HG03045 (cell line): ENCODE measurements around the gene MAZ.
"Not testable (repeated sequence)": the region's sequence is repeated elsewhere in the genome, so short reads cannot be mapped to it uniquely, and the experiment has no call there.

Experiments
- ATAC-seq: cut with Tn5 transposase; IDR thresholded peaks from one replicate; pipeline ENCODE4 v1.9.1; 2021; ENCODE audit warnings: mild to moderate bottlenecking, moderate library complexity; ENCODE audit not compliant: unreplicated experiment

MAZ gene

DNA sequence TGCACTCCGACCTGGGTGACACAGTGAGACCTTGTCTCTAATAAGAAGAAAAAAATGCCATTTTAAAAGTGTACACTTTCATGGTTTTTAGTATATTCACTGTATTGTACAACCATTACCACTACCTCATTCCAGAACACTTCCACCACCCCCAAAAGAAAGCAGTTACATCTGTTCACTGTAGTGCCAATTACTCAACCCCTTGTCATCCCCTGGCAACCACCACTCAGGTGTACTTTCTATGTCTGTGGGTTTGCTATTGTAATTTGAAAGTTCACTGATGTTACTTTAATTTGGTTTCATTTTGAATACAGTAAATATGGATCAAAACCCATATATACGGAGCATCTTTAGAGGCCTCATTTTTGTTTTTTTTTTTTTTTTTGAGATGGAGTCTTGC is 22.2 kb upstream of the MAZ start:
- no peak for ATAC-seq

DNA sequence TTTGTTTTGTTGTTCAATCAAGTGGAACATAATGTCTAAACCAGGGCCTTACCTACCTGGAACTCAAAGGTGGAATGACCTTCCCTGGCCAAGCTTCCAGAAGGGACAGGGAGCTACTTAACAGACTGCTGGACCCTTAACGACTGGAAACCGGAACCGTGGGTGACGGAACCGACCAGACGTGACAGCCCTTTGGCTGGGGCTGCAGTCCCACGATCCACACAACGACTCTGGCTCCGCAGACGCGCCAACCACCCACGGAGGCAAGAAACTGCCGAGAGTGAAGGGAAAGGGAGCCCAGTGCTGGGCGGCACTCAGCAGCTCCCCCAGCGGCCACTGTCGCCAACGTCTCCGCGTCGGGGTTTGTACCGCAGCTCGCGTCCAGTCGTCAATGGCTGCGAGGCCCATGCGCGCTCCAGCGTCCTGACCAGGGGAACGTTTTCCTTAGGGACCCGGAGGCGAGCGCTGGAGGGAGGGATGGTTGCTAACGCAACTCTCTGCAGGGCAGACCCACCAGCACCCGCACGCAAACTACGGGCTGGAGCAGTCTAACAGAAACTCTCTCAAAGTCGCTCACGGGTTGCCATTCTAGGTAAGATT is 21.3 kb upstream of the MAZ start:
- no peak for ATAC-seq

DNA sequence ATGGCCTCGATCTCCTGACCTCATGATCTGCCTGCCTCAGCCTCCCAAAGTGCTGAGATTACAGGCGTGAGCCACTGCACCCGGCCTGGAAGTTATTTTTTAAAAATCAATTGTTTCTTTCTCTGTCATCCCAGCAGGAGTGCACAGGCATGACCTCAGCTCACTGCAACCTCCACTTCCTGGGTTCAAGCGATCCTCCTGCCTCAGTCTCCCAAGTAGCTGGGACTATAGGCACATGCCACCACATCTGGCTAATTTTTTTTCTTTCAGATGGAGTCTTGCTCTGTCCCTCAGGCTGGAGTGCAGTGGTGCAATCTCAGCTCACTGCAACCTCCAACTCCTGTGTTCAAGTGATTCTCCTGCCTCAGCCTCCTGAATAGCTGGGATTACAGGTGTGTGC is 19.2 kb upstream of the MAZ start:
- not testable (repeated sequence) for ATAC-seq

- no peak for ATAC-seq
Observed at GRCh38 chr16:29789775-29790182, 16.6 kb upstream of the MAZ start.

GRCh38 chr16:29790183-29790948 is 16.0 kb upstream of the MAZ start, which contains the start of gene KIF22:
TSS of gene KIF22 (plus strand) at chr16:29790751. CDS start at chr16:29790760, 9 bp downstream.
- ATAC-seq = peak; percentile 90

- no peak for ATAC-seq
Observed at GRCh38 chr16:29790949-29791844, 15.1 kb upstream of the MAZ start.

GRCh38 chr16:29791845-29792807 is 14.2 kb upstream of the MAZ start:
- ATAC-seq = no peak

DNA sequence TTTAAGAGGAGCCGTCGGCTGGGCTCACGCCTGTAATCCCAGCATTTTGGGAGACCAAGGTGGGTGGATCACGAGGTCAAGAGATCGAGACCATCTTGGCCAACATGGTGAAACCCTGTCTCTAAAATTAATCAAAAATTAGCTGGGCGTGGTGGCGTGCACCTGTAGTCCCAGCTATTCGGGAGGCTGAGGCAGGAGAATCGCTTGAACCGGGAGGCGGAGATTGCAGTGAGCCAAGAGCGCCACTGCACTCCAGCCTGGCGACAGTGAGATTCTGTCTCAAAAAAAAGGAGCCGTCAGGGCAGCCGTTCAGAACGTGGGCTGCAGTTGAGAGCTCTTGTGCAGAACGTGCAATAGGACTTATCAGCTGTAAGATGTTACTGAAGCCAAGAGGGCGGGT is 13.2 kb upstream of the MAZ start:
- ATAC-seq = not testable (repeated sequence)

- no peak for ATAC-seq
Observed at GRCh38 chr16:29794231-29794710, 12.1 kb upstream of the MAZ start.

DNA sequence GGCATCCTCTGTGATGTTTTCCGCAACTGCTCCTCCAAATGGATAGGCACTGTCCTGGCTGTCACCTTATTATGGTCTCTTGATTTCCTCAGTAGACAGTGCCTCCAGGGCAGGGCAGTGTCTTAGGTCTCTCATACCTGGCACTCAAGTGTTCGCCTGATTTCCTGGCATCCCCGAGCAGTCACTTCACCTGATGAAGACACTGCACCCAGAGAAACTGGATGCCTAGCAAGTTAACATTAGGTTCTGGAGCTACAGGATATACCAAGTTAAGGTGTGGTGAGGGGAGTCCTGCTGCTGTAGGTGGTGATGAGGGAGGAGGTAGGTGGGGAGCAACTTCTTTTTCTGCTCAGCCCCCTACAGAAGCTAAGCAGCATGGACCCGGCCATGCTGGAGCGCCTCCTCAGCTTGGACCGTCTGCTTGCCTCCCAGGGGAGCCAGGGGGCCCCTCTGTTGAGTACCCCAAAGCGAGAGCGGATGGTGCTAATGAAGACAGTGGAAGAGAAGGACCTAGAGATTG is 3.9 kb upstream of the MAZ start:
- no peak for ATAC-seq

- ATAC-seq = no peak
Observed at GRCh38 chr16:29804020-29804419, 2.3 kb upstream of the MAZ start.

DNA sequence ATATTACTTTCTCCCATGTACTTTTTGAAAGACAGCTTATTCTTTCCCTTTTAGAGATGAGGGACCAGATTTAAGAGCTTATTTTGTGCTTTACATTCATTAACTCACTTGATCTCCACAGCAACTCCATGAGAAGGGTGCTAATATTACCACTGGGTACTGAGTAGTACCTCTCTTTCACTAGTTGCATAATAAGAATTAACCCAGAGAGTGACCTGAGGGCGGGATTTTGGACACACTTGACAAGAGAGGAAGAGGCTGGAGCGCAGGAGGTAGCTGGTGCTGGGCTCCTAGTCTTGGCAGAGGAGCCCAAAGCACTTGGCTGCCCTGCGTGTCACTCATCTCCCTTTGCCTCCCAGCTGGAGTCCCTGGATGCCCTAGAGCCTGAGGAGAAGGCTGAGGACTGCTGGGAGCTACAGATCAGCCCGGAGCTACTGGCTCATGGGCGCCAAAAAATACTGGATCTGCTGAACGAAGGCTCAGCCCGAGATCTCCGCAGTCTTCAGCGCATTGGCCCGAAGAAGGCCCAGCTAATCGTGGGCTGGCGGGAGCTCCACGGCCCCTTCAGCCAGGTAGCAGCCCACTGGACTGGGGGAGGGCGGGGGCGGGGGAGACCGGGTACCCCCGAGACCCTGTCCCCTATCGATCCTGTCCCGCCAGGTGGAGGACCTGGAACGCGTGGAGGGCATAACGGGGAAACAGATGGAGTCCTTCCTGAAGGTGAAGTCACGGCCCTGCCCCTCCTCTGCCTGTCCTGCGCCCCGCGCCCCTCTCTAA is 1.7 kb upstream of the MAZ start:
- no peak for ATAC-seq

DNA sequence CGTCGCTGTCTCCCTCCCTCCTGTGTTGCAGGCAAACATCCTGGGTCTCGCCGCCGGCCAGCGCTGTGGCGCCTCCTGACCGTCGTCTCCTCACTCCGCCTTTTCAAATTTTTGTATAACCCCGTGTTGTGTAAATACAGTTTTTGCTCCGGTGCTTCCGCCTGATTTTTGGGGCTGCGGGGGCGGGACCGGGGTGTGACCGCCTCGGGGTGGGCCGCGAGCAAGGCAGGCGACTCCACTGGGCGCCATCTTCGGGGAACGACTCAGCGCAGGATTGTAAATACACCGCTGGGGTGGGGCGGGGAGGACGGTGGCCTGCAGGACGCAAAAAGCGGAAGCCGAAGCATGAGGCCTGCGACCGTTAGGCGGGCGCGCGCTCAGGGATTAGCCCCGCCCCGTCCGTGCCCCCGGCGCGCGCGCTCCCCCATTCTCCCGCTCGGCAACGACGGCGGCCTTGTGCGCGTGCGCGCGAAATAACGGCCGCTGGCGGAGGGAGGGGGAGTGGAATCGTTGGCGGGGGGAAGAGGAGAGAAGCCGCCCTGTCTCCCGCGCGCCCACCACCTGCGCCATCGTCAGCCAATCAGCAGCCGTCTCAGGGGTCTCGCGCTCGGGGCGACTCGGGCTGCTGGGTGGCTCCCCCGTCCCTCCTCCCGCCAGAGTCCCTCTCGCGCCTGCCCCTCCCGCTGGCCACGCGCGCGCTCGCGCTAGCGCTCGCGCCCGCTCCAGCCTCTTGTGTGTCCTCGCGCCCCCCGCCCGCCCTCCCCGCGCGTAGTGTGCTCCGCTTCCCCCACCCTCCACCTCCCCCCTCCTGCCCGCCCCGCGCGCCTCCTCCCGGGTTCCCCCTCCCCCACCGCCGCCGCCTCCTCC is 864 bp upstream of the MAZ start:
- ATAC-seq = peak; percentile 49

GRCh38 chr16:29806641-29807425 is 504 bp downstream of the MAZ start:
- no peak for ATAC-seq

- peak; percentile 18 for ATAC-seq
Observed at GRCh38 chr16:29807426-29808218, 1.3 kb downstream of the MAZ start.

DNA sequence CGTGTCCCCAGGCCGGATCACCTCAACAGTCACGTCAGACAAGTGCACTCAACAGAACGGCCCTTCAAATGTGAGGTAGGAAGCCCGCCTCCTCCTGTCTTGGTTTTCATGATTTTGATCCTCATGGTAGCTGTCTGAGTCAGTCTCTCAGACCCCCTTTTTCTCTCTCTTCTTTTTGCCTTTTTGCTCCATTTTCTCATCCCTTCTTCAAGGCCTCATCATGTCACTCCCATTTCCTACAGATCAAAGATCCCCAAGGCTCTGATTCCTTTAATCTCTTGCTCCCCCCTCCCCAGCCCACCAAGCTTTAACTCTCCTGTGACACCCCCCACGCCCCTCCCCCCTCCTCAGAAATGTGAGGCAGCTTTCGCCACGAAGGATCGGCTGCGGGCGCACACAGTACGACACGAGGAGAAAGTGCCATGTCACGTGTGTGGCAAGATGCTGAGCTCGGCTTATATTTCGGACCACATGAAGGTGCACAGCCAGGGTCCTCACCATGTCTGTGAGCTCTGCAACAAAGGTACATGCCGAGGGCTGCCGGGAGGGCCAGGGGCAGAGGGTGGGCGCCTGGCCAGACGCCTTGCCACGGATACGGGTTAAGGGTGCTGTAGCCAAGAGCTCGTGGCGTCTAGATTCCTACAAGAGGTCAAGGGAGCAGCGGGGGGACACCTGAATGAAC is 2.0 kb downstream of the MAZ start:
- ATAC-seq = no peak
